Smooth muscle cell (in vitro differentiated cells): ENCODE data around the gene TEFM. TPM values are rescaled to one million over a fixed set of nuclear protein-coding genes. Genes with fewer than 3 reads are reported as not detected.

Source experiments
- DNase-seq: peaks from one replicate; lab custom pipeline; 2025; ENCODE audit not compliant: unreplicated experiment; lab: John Stamatoyannopoulos, UW
- H2AFZ ChIP-seq: fragments of 200-600 bp; sonication (generic); 2 replicates; pipeline ENCODE4 v1.6.0; 2016; ENCODE audit warnings: antibody characterized with exemption, low read depth, mild to moderate bottlenecking
- H3F3A ChIP-seq: fragments of 200-600 bp; sonication (generic); 2 replicates; pipeline ENCODE4 v1.6.0; 2017; ENCODE audit warnings: antibody characterized with exemption, low read depth
- H3K27ac ChIP-seq: fragments of 200-600 bp; sonication (generic); 2 replicates; pipeline ENCODE4 v1.5.1; 2016; ENCODE audit warnings: low read depth, mild to moderate bottlenecking
- H3K27me3 ChIP-seq: fragments of 200-600 bp; sonication (generic); 2 replicates; pipeline ENCODE4 v1.6.1; 2016; ENCODE audit warnings: low read depth, mild to moderate bottlenecking
- H3K36me3 ChIP-seq: fragments of 200-600 bp; sonication (generic); 2 replicates; pipeline ENCODE4 v1.5.1; 2016; ENCODE audit warnings: low read depth
- H3K4me1 ChIP-seq: fragments of 200-600 bp; sonication (generic); 2 replicates; pipeline ENCODE4 v1.5.1; 2016; ENCODE audit warnings: low read depth
- H3K4me2 ChIP-seq: fragments of 200-600 bp; sonication (generic); 2 replicates; pipeline ENCODE4 v1.6.0; 2016; ENCODE audit warnings: mild to moderate bottlenecking
- H3K4me3 ChIP-seq: fragments of 200-600 bp; sonication (generic); 2 replicates; pipeline ENCODE4 v1.5.1; 2016; ENCODE audit warnings: mild to moderate bottlenecking
- H3K79me2 ChIP-seq: fragments of 200-600 bp; sonication (generic); 2 replicates; pipeline ENCODE4 v1.6.0; 2016; ENCODE audit warnings: low read depth, mild to moderate bottlenecking
- H3K9ac ChIP-seq: fragments of 200-600 bp; sonication (generic); 2 replicates; pipeline ENCODE4 v1.6.0; 2016; ENCODE audit warnings: low read depth
- H3K9me3 ChIP-seq: fragments of 200-600 bp; sonication (generic); replicated peaks from 2 replicates; pipeline ENCODE4 v1.5.1; 2016; ENCODE audit warnings: low read depth
- H4K20me1 ChIP-seq: fragments of 200-600 bp; sonication (generic); 2 replicates; pipeline ENCODE4 v1.6.0; 2016; ENCODE audit warnings: low read depth
- WGBS: methylation state at CpG from one replicate; pipeline ENCODE4 v1.1.7; 2016; ENCODE audit warnings: low lambda C conversion rate; 5-methylcytosine and 5-hydroxymethylcytosine counted together
- polyA plus RNA-seq: library from polyadenylated mRNA; unstranded; fragments of >200 nt; fragmentation: Nextera tagmentation; extraction: Ambion mirVana; gene quantifications from 2 replicates; pipeline ENCODE4 v1.2.1, GENCODE V29; 2016
- small RNA-seq: library from RNA; depleted of rRNA; stranded (forward); fragments of <200 nt; gene quantifications from one replicate; pipeline ENCODE3, GENCODE V24; 2014
- total RNA-seq: library from RNA; depleted of rRNA; stranded (reverse); fragments of >200 nt; gene quantifications from 2 replicates; pipeline ENCODE4 v1.2.3, GENCODE V29; 2014
- TF ChIP-seq, protein P1 (sequence below): fragments of 200-600 bp; sonication (generic); IDR thresholded peaks from 2 replicates; pipeline ENCODE4 v1.5.1; 2017; ENCODE audit warnings: borderline replicate concordance, mild to moderate bottlenecking, antibody characterized with exemption; ENCODE audit not compliant: insufficient read depth, poor library complexity, severe bottlenecking

The TEFM gene
- total and polyA plus RNA-seq, 2 experiments from 2014 or later: 4.9 to 6.1 TPM

DNA sequence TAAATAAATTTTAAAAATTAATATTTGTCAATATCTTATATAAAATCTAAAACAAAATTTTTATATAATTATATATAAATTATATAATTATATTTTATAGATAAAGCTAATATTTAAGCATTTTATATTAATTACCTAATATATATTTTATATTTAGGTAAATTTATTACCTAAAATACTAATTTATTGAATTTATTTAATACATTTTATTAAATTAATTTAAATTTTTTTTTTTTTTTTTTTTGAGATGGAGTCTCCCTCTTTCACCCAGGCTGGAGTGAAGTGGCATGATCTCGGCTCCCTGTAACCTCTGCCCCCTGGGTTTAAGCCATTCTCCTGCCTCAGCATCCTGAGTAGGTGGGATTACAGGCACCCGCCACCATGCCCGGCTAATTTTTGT is 51.9 kb downstream of the TEFM start:
- no peak overlapping the region for H3K27ac ChIP-seq
- H4K20me1 ChIP-seq: no peaks in the 10 kb centered on the region
- H3K9ac ChIP-seq: no peak overlapping the region
- no peak for DNase-seq
- H2AFZ ChIP-seq: no peak overlapping the region
- 95% methylated on average over 3 of the region's 3 CpGs for WGBS
- H3K27me3 ChIP-seq: no peaks in the 10 kb centered on the region
- H3K9me3 ChIP-seq: no peaks in the 10 kb centered on the region
- no peaks in the 10 kb centered on the region for H3K36me3 ChIP-seq
- H3F3A ChIP-seq: no peaks in the 10 kb centered on the region
- no peaks in the 10 kb centered on the region for H3K79me2 ChIP-seq
- H3K4me3 ChIP-seq: no peak overlapping the region
- no peaks in the 10 kb centered on the region for H3K4me1 ChIP-seq
- no peak overlapping the region for H3K4me2 ChIP-seq
- TF ChIP-seq, protein P1, sequence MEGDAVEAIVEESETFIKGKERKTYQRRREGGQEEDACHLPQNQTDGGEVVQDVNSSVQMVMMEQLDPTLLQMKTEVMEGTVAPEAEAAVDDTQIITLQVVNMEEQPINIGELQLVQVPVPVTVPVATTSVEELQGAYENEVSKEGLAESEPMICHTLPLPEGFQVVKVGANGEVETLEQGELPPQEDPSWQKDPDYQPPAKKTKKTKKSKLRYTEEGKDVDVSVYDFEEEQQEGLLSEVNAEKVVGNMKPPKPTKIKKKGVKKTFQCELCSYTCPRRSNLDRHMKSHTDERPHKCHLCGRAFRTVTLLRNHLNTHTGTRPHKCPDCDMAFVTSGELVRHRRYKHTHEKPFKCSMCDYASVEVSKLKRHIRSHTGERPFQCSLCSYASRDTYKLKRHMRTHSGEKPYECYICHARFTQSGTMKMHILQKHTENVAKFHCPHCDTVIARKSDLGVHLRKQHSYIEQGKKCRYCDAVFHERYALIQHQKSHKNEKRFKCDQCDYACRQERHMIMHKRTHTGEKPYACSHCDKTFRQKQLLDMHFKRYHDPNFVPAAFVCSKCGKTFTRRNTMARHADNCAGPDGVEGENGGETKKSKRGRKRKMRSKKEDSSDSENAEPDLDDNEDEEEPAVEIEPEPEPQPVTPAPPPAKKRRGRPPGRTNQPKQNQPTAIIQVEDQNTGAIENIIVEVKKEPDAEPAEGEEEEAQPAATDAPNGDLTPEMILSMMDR: no peak

Small RNAs within 50 kb of the gene (small RNA-seq; reads per million reads assigned to genes)
- not detected for gene RNU6-298P

Other genes starting within 250 kb of the TEFM start
- 8.1 TPM in 2 replicates for gene CRLF3, start 81.5 kb downstream of the TEFM start, total RNA-seq
- gene CRLF3, start 81.5 kb downstream of the TEFM start, polyA plus RNA-seq: 5.8 and 7.0 TPM in 2 replicates
- gene ATAD5, start 74.3 kb downstream of the TEFM start, total RNA-seq: 3.5 and 4.7 TPM in 2 replicates
- 2.1 and 2.6 TPM in 2 replicates for gene ATAD5, start 74.3 kb downstream of the TEFM start, polyA plus RNA-seq
- 0.13 and 0.22 TPM in 2 replicates for gene ADAP2, start 15.7 kb upstream of the TEFM start, total RNA-seq
- gene ADAP2, start 15.7 kb upstream of the TEFM start, polyA plus RNA-seq: 0.43 and 1.8 TPM in 2 replicates
- gene RNF135, start 64.8 kb upstream of the TEFM start, total RNA-seq: 5.2 and 9.7 TPM in 2 replicates
- gene RNF135, start 64.8 kb upstream of the TEFM start, polyA plus RNA-seq: 17.9 and 25.4 TPM in 2 replicates
- gene NF1, start 188.7 kb upstream of the TEFM start, total RNA-seq: 59.7 and 74.3 TPM in 2 replicates
- gene NF1, start 188.7 kb upstream of the TEFM start, polyA plus RNA-seq: 7.6 and 19.4 TPM in 2 replicates